IMR-90 (cell line): Measurements from ENCODE around the gene BAMBI.

ENCODE experiments used
- CEBPB ChIP-seq: IDR thresholded peaks from 2 replicates; pipeline ENCODE4 v1.6.1; 2012; ENCODE audit warnings: low read depth, low read length, improper control_type of control experiment
- CHD1 ChIP-seq: IDR thresholded peaks from 2 replicates; pipeline ENCODE4 v1.6.1; 2012; ENCODE audit warnings: low read depth, low read length, improper control_type of control experiment
- CTCF ChIP-seq: conservative IDR thresholded peaks from 2 replicates; pipeline ENCODE4 v1.5.1; 2012; ENCODE audit warnings: mild to moderate bottlenecking, low read depth, low read length, improper control_type of control experiment
- ELK1 ChIP-seq: fragments of 150-350 bp; IDR thresholded peaks from 2 replicates; pipeline ENCODE4 v1.6.1; 2016; ENCODE audit warnings: low read depth, mild to moderate bottlenecking, low read length, moderate library complexity, borderline replicate concordance
- MAZ ChIP-seq: IDR thresholded peaks from 2 replicates; pipeline ENCODE4 v1.6.1; 2012; ENCODE audit warnings: low read depth, mild to moderate bottlenecking, low read length, improper control_type of control experiment, moderate library complexity, borderline replicate concordance
- MXI1 ChIP-seq: IDR thresholded peaks from 2 replicates; pipeline ENCODE4 v1.6.1; 2012; ENCODE audit warnings: low read depth, mild to moderate bottlenecking, low read length, moderate library complexity, borderline replicate concordance
- NFE2L2 ChIP-seq: fragments of 150-350 bp; IDR thresholded peaks from 2 replicates; pipeline ENCODE4 v1.6.1; 2016; ENCODE audit warnings: low read depth, mild to moderate bottlenecking, low read length
- POLR2A ChIP-seq: IDR thresholded peaks from 2 replicates; pipeline ENCODE4 v1.6.1; 2012; ENCODE audit warnings: mild to moderate bottlenecking, low read depth, low read length
- RAD21 ChIP-seq: IDR thresholded peaks from 2 replicates; pipeline ENCODE4 v1.6.1; 2012; ENCODE audit warnings: low read length, improper control_type of control experiment
- SMC3 ChIP-seq: fragments of 150-350 bp; IDR thresholded peaks from 2 replicates; pipeline ENCODE4 v1.6.1; 2016; ENCODE audit warnings: low read depth, mild to moderate bottlenecking, antibody characterized with exemption, low read length, moderate library complexity
- USF2 ChIP-seq: fragments of 150-350 bp; IDR thresholded peaks from 2 replicates; pipeline ENCODE4 v1.6.1; 2017; ENCODE audit warnings: mild to moderate bottlenecking, antibody characterized with exemption, low read length, low read depth

GRCh38 chr10:28732091-28732490 lies 54.8 kb downstream of the BAMBI start:
- TF ChIP-seq CTCF (no peak), CEBPB (no peak), POLR2A (no peak), USF2 (no peak), SMC3 (no peak), MAZ (no peak), NFE2L2 (no peak), CHD1 (no peak), ELK1 (no peak), RAD21 (no peak), MXI1 (no peak)
